ENCODE data around the gene AP5B1. TPM values are rescaled to one million over a fixed set of nuclear protein-coding genes. Genes with fewer than 3 reads are reported as not detected.

Gene AP5B1
- total and polyA plus RNA-seq, 2 of the 8 experiments (the other 6 are each of a cell fraction or from before 2014, with no cell fraction given) = 7.6 to 10.0 TPM

GRCh38 chr11:65774525-65775306, 6.1 kb downstream of the AP5B1 start (continued):
- TF ChIP-seq, protein P1, sequence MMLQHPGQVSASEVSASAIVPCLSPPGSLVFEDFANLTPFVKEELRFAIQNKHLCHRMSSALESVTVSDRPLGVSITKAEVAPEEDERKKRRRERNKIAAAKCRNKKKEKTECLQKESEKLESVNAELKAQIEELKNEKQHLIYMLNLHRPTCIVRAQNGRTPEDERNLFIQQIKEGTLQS (IDR thresholded peaks at IDR 0.05; ENCODE audit: insufficient read depth, low read depth, low read length) = no peak
- no peak for TF ChIP-seq PHF8 (conservative IDR thresholded peaks at IDR 0.05; ENCODE audit: low read depth, low read length)
- no peak for TF ChIP-seq CBX5 (IDR thresholded peaks at IDR 0.05; ENCODE audit: low read depth, low read length)
- no peak for TF ChIP-seq SP4 (IDR thresholded peaks at IDR 0.05; ENCODE audit: low read length)
